Ishikawa (cell line): ENCODE results near the gene KPNA1.

Experiments used
- CEBPB ChIP-seq: IDR thresholded peaks from 2 replicates; pipeline ENCODE4 v1.6.1; 2012
- CREB1 ChIP-seq: IDR thresholded peaks from 2 replicates; pipeline ENCODE4 v1.6.1; 2012; ENCODE audit warnings: low read depth
- EGR1 ChIP-seq: IDR thresholded peaks from 2 replicates; pipeline ENCODE4 v1.6.1; 2012
- EP300 ChIP-seq: IDR thresholded peaks from 2 replicates; pipeline ENCODE4 v1.6.1; 2012; ENCODE audit warnings: borderline replicate concordance
- FOXM1 ChIP-seq: IDR thresholded peaks from 2 replicates; pipeline ENCODE4 v1.6.1; 2012; ENCODE audit warnings: low read depth, borderline replicate concordance
- NFIC ChIP-seq: IDR thresholded peaks from 2 replicates; pipeline ENCODE4 v1.6.1; 2012
- RAD21 ChIP-seq: IDR thresholded peaks from 2 replicates; pipeline ENCODE4 v1.6.1; 2012; ENCODE audit warnings: low read depth
- TAF1 ChIP-seq: IDR thresholded peaks from 2 replicates; pipeline ENCODE4 v1.6.1; 2012; ENCODE audit warnings: low read depth, mild to moderate bottlenecking
- TCF12 ChIP-seq: IDR thresholded peaks from 2 replicates; pipeline ENCODE4 v1.6.1; 2012; ENCODE audit warnings: low read depth
- TEAD4 ChIP-seq: IDR thresholded peaks from 2 replicates; pipeline ENCODE4 v1.6.1; 2012
- USF1 ChIP-seq: IDR thresholded peaks from 2 replicates; pipeline ENCODE4 v1.6.1; 2012
- YY1 ChIP-seq: IDR thresholded peaks from 2 replicates; pipeline ENCODE4 v1.6.1; 2012; ENCODE audit warnings: low read depth
- ZBTB7A ChIP-seq: IDR thresholded peaks from 2 replicates; pipeline ENCODE4 v1.6.1; 2012; ENCODE audit warnings: low read depth
- TF ChIP-seq, protein P1 (sequence below): IDR thresholded peaks from 2 replicates; pipeline ENCODE4 v1.6.1; 2012
- TF ChIP-seq, protein P2 (sequence below): IDR thresholded peaks from 2 replicates; pipeline ENCODE4 v1.6.1; 2012; ENCODE audit warnings: low read depth, mild to moderate bottlenecking

The KPNA1 gene

DNA sequence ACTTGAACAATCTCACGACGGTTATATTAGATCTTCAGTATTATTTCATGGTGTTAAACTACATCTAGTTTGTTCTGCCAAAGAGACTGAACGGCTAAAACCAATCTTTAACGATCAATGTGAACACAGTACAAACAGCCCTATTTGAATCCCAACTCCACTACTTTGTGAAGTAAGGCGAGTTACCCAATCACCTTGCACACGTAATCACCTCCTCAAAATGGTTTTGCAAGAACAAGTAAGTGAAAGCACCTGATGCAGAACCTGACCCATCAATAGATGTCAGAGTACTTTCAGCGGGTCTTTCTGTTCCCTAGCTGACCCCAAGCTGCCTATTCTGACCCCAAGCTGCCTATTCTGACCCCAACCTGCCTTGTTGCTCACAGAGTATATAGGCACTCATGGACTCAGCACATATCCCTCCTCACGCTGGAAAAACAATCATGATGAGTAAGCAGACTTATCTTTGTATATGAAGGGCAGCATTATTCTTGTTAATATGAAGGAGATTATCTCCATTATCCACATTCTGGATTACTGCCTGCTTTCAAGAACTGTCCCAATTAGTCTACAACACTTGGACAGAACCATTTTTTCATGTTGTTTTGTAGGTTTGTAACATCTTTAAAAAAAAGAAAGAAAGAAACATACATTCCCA is 3.7 kb downstream of the KPNA1 start:
- TF ChIP-seq EP300 (no peak), TAF1 (no peak), YY1 (no peak), TEAD4 (no peak), NFIC (no peak), TCF12 (no peak), RAD21 (no peak)

- TF ChIP-seq NFIC: no peak
Measured at GRCh38 chr3:122508135-122508914, 6.4 kb downstream of the KPNA1 start.

DNA sequence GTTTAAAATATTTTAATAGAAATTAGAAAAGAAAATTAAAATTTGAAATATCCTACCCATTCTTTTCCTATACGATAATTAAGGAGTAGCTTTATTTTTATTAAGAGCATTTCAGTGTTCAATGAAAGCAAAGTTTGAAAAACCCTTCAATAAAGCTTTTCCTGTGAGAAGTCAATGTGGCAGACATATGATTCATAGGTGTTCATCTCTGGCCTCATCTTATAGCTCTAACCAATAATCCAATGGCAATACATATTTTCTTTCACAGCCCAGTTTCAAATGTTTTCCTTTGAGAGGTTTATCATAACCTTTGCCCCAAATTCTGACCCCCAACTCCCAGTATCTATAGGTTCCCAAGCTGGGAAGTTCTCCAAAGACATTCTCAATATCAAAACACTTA is 8.3 kb downstream of the KPNA1 start:
- no peak for TF ChIP-seq YY1
- TF ChIP-seq USF1: no peak
- TF ChIP-seq TAF1: no peak
- TF ChIP-seq, protein P1, sequence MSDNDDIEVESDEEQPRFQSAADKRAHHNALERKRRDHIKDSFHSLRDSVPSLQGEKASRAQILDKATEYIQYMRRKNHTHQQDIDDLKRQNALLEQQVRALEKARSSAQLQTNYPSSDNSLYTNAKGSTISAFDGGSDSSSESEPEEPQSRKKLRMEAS: no peak
- TF ChIP-seq EGR1: no peak
- TF ChIP-seq, protein P2, sequence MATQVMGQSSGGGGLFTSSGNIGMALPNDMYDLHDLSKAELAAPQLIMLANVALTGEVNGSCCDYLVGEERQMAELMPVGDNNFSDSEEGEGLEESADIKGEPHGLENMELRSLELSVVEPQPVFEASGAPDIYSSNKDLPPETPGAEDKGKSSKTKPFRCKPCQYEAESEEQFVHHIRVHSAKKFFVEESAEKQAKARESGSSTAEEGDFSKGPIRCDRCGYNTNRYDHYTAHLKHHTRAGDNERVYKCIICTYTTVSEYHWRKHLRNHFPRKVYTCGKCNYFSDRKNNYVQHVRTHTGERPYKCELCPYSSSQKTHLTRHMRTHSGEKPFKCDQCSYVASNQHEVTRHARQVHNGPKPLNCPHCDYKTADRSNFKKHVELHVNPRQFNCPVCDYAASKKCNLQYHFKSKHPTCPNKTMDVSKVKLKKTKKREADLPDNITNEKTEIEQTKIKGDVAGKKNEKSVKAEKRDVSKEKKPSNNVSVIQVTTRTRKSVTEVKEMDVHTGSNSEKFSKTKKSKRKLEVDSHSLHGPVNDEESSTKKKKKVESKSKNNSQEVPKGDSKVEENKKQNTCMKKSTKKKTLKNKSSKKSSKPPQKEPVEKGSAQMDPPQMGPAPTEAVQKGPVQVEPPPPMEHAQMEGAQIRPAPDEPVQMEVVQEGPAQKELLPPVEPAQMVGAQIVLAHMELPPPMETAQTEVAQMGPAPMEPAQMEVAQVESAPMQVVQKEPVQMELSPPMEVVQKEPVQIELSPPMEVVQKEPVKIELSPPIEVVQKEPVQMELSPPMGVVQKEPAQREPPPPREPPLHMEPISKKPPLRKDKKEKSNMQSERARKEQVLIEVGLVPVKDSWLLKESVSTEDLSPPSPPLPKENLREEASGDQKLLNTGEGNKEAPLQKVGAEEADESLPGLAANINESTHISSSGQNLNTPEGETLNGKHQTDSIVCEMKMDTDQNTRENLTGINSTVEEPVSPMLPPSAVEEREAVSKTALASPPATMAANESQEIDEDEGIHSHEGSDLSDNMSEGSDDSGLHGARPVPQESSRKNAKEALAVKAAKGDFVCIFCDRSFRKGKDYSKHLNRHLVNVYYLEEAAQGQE: no peak

- TF ChIP-seq, protein P1: no peak
- TF ChIP-seq TAF1: no peak
- no peak for TF ChIP-seq TEAD4
- TF ChIP-seq CEBPB: no peak
- no peak for TF ChIP-seq ZBTB7A
- TF ChIP-seq CREB1: no peak
- no peak for TF ChIP-seq NFIC
Measured at GRCh38 chr3:122505676-122506075, 9.1 kb downstream of the KPNA1 start.

GRCh38 chr3:122502941-122503340 is 11.8 kb downstream of the KPNA1 start:
- TF ChIP-seq TCF12: no peak
- TF ChIP-seq EP300: no peak
- TF ChIP-seq FOXM1: no peak
- TF ChIP-seq RAD21: no peak
- no peak for TF ChIP-seq TEAD4
- no peak for TF ChIP-seq ZBTB7A
- TF ChIP-seq, protein P1: no peak
- TF ChIP-seq CEBPB: no peak
- TF ChIP-seq, protein P2: no peak
- no peak for TF ChIP-seq EGR1
- TF ChIP-seq CREB1: no peak
- TF ChIP-seq USF1: no peak
- TF ChIP-seq NFIC: no peak
- no peak for TF ChIP-seq TAF1
- no peak for TF ChIP-seq YY1

GRCh38 chr3:122502139-122502538 is 12.6 kb downstream of the KPNA1 start:
- TF ChIP-seq CREB1 (no peak), EP300 (no peak), USF1 (no peak), FOXM1 (no peak), NFIC (no peak), CEBPB (no peak), TEAD4 (no peak)
- TF ChIP-seq, protein P2: no peak
